Cardiac muscle cell (in vitro differentiated cells and primary cell): ENCODE measurements around the gene LINC01488. TPM values are rescaled to one million over a fixed set of nuclear protein-coding genes. Genes with fewer than 3 reads are reported as not detected.

Experiments
- DNase-seq, 2 donors: peaks; one replicate each; pipeline versions ENCODE4 v3.0.0 to v3.0.0-alpha.2; 2010 to 2017; ENCODE audit warnings: low read depth in 1 of 2, low spot score in 1 of 2
- H3K27ac ChIP-seq: fragments of 200-600 bp; sonication (generic); 2 replicates; pipeline ENCODE4 v1.5.1; 2016
- H3K27me3 ChIP-seq: fragments of 200-600 bp; sonication (generic); 2 replicates; pipeline ENCODE4 v1.6.0; 2016; ENCODE audit warnings: control low read depth
- H3K36me3 ChIP-seq: fragments of 200-600 bp; sonication (generic); 2 replicates; pipeline ENCODE4 v1.5.1; 2016; ENCODE audit warnings: control low read depth
- H3K4me1 ChIP-seq: fragments of 200-600 bp; sonication (generic); 2 replicates; pipeline ENCODE4 v1.8.1; 2017; ENCODE audit warnings: low read depth, mild to moderate bottlenecking, mixed run types
- H3K4me3 ChIP-seq: fragments of 200-600 bp; sonication (generic); 2 replicates; pipeline ENCODE4 v1.5.1; 2016; ENCODE audit warnings: mild to moderate bottlenecking
- H3K9me3 ChIP-seq: fragments of 200-600 bp; sonication (generic); 2 replicates; pipeline ENCODE4 v1.5.1; 2017; ENCODE audit warnings: low read depth, mild to moderate bottlenecking, control low read depth
- CTCF ChIP-seq: IDR thresholded peaks from 2 replicates; pipeline ENCODE4 v1.5.1; 2012; ENCODE audit warnings: low read depth, mild to moderate bottlenecking, low read length
- polyA plus RNA-seq: library from polyadenylated mRNA; unstranded; fragments of >200 nt; fragmentation: Nextera tagmentation; extraction: Ambion mirVana; gene quantifications from 2 replicates; pipeline ENCODE4 v1.2.1, GENCODE V29; 2016
- total RNA-seq: library from RNA; depleted of rRNA; stranded (reverse); fragments of >200 nt; gene quantifications from 2 replicates; pipeline ENCODE4 v1.2.3, GENCODE V29; 2016

LINC01488 gene
- total and polyA plus RNA-seq, 2 experiments from 2014 or later = 1.1 to 1.6 TPM

- no peak for DNase-seq
- peaks cover 22% of the 10 kb centered on the region for H3K4me1 ChIP-seq
- no peak overlapping the region for H3K4me3 ChIP-seq
- H3K27ac ChIP-seq = peak overlapping the region; percentile 98
- no peaks in the 10 kb centered on the region for H3K9me3 ChIP-seq
- H3K36me3 ChIP-seq = no peaks in the 10 kb centered on the region
- no peak for TF ChIP-seq CTCF
- no peaks in the 10 kb centered on the region for H3K27me3 ChIP-seq
These were observed 14.7 kb downstream of the LINC01488 start for GRCh38 chr11:69496202-69496557.

GRCh38 chr11:69496631-69497220 is 15.3 kb downstream of the LINC01488 start:
- Histone ChIP-seq H3K27me3 (no peaks in the 10 kb centered on the region), H3K4me1 (peaks cover 22% of the 10 kb centered on the region), H3K4me3 (no peak overlapping the region), H3K27ac (peak overlapping the region; percentile 98), H3K9me3 (no peaks in the 10 kb centered on the region), H3K36me3 (no peaks in the 10 kb centered on the region)
- DNase-seq = no peak
- TF ChIP-seq CTCF = no peak

- no peaks in the 10 kb centered on the region for H3K9me3 ChIP-seq
These were observed 15.8 kb downstream of the LINC01488 start for GRCh38 chr11:69497221-69497787.

GRCh38 chr11:69498614-69499175 is 17.2 kb downstream of the LINC01488 start:
- DNase-seq = no peak
- Histone ChIP-seq H3K9me3 (no peaks in the 10 kb centered on the region), H3K27me3 (no peaks in the 10 kb centered on the region), H3K27ac (no peak overlapping the region), H3K36me3 (no peaks in the 10 kb centered on the region), H3K4me3 (no peak overlapping the region), H3K4me1 (peaks cover 19% of the 10 kb centered on the region)
- no peak for TF ChIP-seq CTCF

More at GRCh38 chr11:69497221-69497787, 15.8 kb downstream of the LINC01488 start:
- no peaks in the 10 kb centered on the region for H3K36me3 ChIP-seq
- H3K4me1 ChIP-seq = peaks cover 22% of the 10 kb centered on the region
- no peak overlapping the region for H3K4me3 ChIP-seq
- H3K27ac ChIP-seq = peak overlapping the region; percentile 98
- no peaks in the 10 kb centered on the region for H3K27me3 ChIP-seq
- peak; percentile 92 to 98 for DNase-seq
- no peak for TF ChIP-seq CTCF

- Histone ChIP-seq H3K9me3 (no peaks in the 10 kb centered on the region), H3K27me3 (no peaks in the 10 kb centered on the region), H3K36me3 (no peaks in the 10 kb centered on the region), H3K4me3 (no peak overlapping the region), H3K4me1 (peaks cover 19% of the 10 kb centered on the region), H3K27ac (no peak overlapping the region)
- TF ChIP-seq CTCF = no peak
- DNase-seq = peak in 1 of 2 donors; percentile 5
These were observed 17.9 kb downstream of the LINC01488 start for GRCh38 chr11:69499186-69499917.
